GM12874 (cell line): ENCODE measurements around the gene GPR153.

Source experiments
- CTCF ChIP-seq: IDR thresholded peaks from 2 replicates; pipeline ENCODE4 v1.5.1; 2011; ENCODE audit warnings: low read depth, mild to moderate bottlenecking, control low read depth, low read length, moderate library complexity; ENCODE audit not compliant: insufficient read depth

Gene GPR153

GRCh38 chr1:6301526-6301925, 40.6 kb upstream of the GPR153 start:
- no peak for TF ChIP-seq CTCF

- no peak for TF ChIP-seq CTCF
Observed at GRCh38 chr1:6300342-6301048, 39.6 kb upstream of the GPR153 start.

- no peak for TF ChIP-seq CTCF
Observed at GRCh38 chr1:6299557-6300165, 38.8 kb upstream of the GPR153 start.

- TF ChIP-seq CTCF = no peak
Observed at GRCh38 chr1:6298940-6299465, 38.1 kb upstream of the GPR153 start.

- TF ChIP-seq CTCF = no peak
Observed at GRCh38 chr1:6298530-6298929, 37.6 kb upstream of the GPR153 start.

GRCh38 chr1:6295910-6296309, 35.0 kb upstream of the GPR153 start:
- TF ChIP-seq CTCF = no peak

GRCh38 chr1:6294890-6295556, 34.1 kb upstream of the GPR153 start:
- no peak for TF ChIP-seq CTCF
